HepG2 (cell line): ENCODE results near the gene PGLYRP4.

ENCODE experiments used
- EHMT2 ChIP-seq: fragments of 200-600 bp; sonication (generic); IDR thresholded peaks from 2 replicates; pipeline ENCODE4 v1.7.0; 2017; ENCODE audit warnings: antibody characterized with exemption, low read depth, low read length, borderline replicate concordance
- ISX ChIP-seq: sonication (generic); formaldehyde crosslinking; conservative IDR thresholded peaks from 2 replicates; pipeline ENCODE4 v1.5.0; 2020; ENCODE audit warnings: missing genetic modification reagents
- KAT8 ChIP-seq: IDR thresholded peaks from 2 replicates; pipeline ENCODE4 v1.6.1; 2016; ENCODE audit warnings: missing genetic modification reagents, missing compliant biosample characterization
- PHF8 ChIP-seq: sonication (generic); formaldehyde crosslinking; IDR thresholded peaks from 2 replicates; pipeline ENCODE4 v1.5.0; 2020; ENCODE audit warnings: missing genetic modification reagents
- RAD21 ChIP-seq: fragments of 450-650 bp; formaldehyde crosslinking; IDR thresholded peaks from 2 replicates; pipeline ENCODE4 v1.5.0; 2020; ENCODE audit warnings: mild to moderate bottlenecking
- ZFP36 ChIP-seq: fragments of 150-350 bp; IDR thresholded peaks from 2 replicates; pipeline ENCODE4 v1.6.1; 2018; ENCODE audit warnings: borderline replicate concordance, low read length, low read depth; ENCODE audit not compliant: partially characterized antibody
- TF ChIP-seq, protein P1 (sequence below): sonication (generic); formaldehyde crosslinking; IDR thresholded peaks from 2 replicates; pipeline ENCODE4 v1.5.0; 2020; ENCODE audit warnings: mild to moderate bottlenecking, missing genetic modification reagents, moderate library complexity
- TF ChIP-seq, protein P2 (sequence below), 2 experiments: sonication (generic) in 1 of 2; formaldehyde crosslinking in 1 of 2; IDR thresholded peaks; 2 replicates each; pipeline versions ENCODE4 v1.4.0 to v1.6.1; 2018 to 2020; ENCODE audit warnings: missing genetic modification reagents in 2 of 2, borderline replicate concordance in 1 of 2, low read depth in 1 of 2, mild to moderate bottlenecking in 1 of 2, missing biosample characterization in 1 of 2
- TF ChIP-seq, protein P3 (sequence below): IDR thresholded peaks from 2 replicates; pipeline ENCODE4 v1.6.1; 2016; ENCODE audit warnings: control low read depth

DNA sequence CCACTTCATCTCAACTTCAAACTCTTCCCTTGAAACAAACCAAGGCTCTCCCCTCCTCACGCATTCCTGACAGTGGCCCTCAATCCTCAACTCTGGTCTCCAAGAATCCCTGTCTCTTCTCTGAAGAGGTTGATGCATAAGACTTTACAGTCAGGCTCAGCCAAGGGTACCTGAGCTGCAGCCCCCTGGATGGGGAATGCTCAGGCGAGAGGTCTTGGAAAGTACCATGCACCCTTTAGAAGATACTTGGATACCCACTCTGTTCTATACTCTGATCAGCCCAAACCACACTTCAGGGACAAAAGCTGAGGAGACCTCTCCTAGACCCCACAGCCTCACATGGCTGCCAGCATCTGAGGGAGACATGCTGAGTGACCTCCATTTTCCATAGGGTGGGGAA lies 35.4 kb downstream of the PGLYRP4 start:
- TF ChIP-seq RAD21: no peak
- no peak for TF ChIP-seq EHMT2
- TF ChIP-seq KAT8 (CRISPR knock-in tag): no peak
- TF ChIP-seq PHF8 (CRISPR knock-in tag): no peak
- TF ChIP-seq ZFP36: no peak
- TF ChIP-seq, protein P1, sequence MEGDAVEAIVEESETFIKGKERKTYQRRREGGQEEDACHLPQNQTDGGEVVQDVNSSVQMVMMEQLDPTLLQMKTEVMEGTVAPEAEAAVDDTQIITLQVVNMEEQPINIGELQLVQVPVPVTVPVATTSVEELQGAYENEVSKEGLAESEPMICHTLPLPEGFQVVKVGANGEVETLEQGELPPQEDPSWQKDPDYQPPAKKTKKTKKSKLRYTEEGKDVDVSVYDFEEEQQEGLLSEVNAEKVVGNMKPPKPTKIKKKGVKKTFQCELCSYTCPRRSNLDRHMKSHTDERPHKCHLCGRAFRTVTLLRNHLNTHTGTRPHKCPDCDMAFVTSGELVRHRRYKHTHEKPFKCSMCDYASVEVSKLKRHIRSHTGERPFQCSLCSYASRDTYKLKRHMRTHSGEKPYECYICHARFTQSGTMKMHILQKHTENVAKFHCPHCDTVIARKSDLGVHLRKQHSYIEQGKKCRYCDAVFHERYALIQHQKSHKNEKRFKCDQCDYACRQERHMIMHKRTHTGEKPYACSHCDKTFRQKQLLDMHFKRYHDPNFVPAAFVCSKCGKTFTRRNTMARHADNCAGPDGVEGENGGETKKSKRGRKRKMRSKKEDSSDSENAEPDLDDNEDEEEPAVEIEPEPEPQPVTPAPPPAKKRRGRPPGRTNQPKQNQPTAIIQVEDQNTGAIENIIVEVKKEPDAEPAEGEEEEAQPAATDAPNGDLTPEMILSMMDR: no peak
- TF ChIP-seq, protein P2, sequence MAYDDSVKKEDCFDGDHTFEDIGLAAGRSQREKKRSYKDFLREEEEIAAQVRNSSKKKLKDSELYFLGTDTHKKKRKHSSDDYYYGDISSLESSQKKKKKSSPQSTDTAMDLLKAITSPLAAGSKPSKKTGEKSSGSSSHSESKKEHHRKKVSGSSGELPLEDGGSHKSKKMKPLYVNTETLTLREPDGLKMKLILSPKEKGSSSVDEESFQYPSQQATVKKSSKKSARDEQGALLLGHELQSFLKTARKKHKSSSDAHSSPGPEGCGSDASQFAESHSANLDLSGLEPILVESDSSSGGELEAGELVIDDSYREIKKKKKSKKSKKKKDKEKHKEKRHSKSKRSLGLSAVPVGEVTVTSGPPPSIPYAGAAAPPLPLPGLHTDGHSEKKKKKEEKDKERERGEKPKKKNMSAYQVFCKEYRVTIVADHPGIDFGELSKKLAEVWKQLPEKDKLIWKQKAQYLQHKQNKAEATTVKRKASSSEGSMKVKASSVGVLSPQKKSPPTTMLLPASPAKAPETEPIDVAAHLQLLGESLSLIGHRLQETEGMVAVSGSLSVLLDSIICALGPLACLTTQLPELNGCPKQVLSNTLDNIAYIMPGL (CRISPR knock-in tag; IDR thresholded peaks at IDR 0.05; ENCODE audit: borderline replicate concordance in 1 of 2, low read depth in 1 of 2): no peak
- TF ChIP-seq ISX (CRISPR knock-in tag): no peak
- TF ChIP-seq, protein P3, sequence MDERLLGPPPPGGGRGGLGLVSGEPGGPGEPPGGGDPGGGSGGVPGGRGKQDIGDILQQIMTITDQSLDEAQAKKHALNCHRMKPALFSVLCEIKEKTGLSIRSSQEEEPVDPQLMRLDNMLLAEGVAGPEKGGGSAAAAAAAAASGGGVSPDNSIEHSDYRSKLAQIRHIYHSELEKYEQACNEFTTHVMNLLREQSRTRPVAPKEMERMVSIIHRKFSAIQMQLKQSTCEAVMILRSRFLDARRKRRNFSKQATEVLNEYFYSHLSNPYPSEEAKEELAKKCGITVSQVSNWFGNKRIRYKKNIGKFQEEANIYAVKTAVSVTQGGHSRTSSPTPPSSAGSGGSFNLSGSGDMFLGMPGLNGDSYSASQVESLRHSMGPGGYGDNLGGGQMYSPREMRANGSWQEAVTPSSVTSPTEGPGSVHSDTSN: no peak
